K562 (cell line): ENCODE results near the gene CCNB1IP1. TPM values are rescaled to one million over a fixed set of nuclear protein-coding genes. Genes with fewer than 3 reads are reported as not detected.

Experiments used
- ADNP ChIP-seq: fragments of 200-800 bp; sonication (Bioruptor generic); IDR thresholded peaks from 2 replicates; pipeline ENCODE4 v1.6.1; 2016; ENCODE audit warnings: missing genetic modification characterization, missing compliant biosample characterization
- CHAMP1 ChIP-seq: fragments of 450-650 bp; IDR thresholded peaks from 2 replicates; pipeline ENCODE4 v1.6.1; 2016; ENCODE audit warnings: mild to moderate bottlenecking
- DDX20 ChIP-seq: fragments of 450-650 bp; IDR thresholded peaks from 2 replicates; pipeline ENCODE4 v1.6.1; 2016; ENCODE audit warnings: missing genetic modification characterization, low read depth, mild to moderate bottlenecking, missing compliant biosample characterization, moderate library complexity
- E2F8 ChIP-seq: fragments of 450-650 bp; IDR thresholded peaks from 2 replicates; pipeline ENCODE4 v1.7.1; 2018; ENCODE audit warnings: mild to moderate bottlenecking, low read depth; ENCODE audit not compliant: partially characterized antibody
- HINFP ChIP-seq: fragments of 450-650 bp; conservative IDR thresholded peaks from 2 replicates; pipeline ENCODE4 v1.6.1; 2016; ENCODE audit warnings: missing genetic modification characterization, low read depth, mild to moderate bottlenecking, control low read depth, missing compliant biosample characterization
- HOXB6 ChIP-seq: fragments of 250-450 bp; sonication (Bioruptor Pico); IDR thresholded peaks from 2 replicates; pipeline ENCODE4 v1.5.1; 2022; ENCODE audit warnings: mild to moderate bottlenecking, borderline replicate concordance
- KDM5B ChIP-seq: fragments of 200-600 bp; sonication (generic); IDR thresholded peaks from 2 replicates; pipeline ENCODE4 v1.6.1; 2012; ENCODE audit warnings: low read depth, mild to moderate bottlenecking, moderate library complexity, low read length, control low read depth, inconsistent platforms; ENCODE audit not compliant: insufficient replicate concordance
- KHSRP ChIP-seq: fragments of 450-650 bp; IDR thresholded peaks from 2 replicates; pipeline ENCODE4 v1.6.1; 2017
- KLF1 ChIP-seq: fragments of 450-650 bp; IDR thresholded peaks from 2 replicates; pipeline ENCODE4 v1.6.1; 2016; ENCODE audit warnings: missing genetic modification characterization, missing compliant biosample characterization
- MEF2D ChIP-seq: conservative IDR thresholded peaks from 2 replicates; pipeline ENCODE4 v1.6.1; 2016; ENCODE audit warnings: low read depth, missing genetic modification characterization, missing compliant biosample characterization
- PHB2 ChIP-seq: fragments of 450-650 bp; IDR thresholded peaks from 2 replicates; pipeline ENCODE4 v1.6.1; 2017; ENCODE audit warnings: low read depth
- POLR3A ChIP-seq: IDR thresholded peaks from 2 replicates; pipeline ENCODE4 v1.6.1; 2011; ENCODE audit warnings: borderline replicate concordance, mild to moderate bottlenecking, moderate library complexity; ENCODE audit not compliant: insufficient read length, insufficient read depth; ENCODE audit errors: extremely low read depth
- PTTG1 ChIP-seq: fragments of 450-650 bp; IDR thresholded peaks from 2 replicates; pipeline ENCODE4 v1.6.1; 2016; ENCODE audit warnings: low read depth, mild to moderate bottlenecking, missing genetic modification characterization, missing compliant biosample characterization
- STAT5B ChIP-seq: fragments of 250-450 bp; sonication (Bioruptor Pico); IDR thresholded peaks from 2 replicates; pipeline ENCODE4 v1.8.0; 2021; ENCODE audit warnings: mild to moderate bottlenecking, inconsistent platforms
- TAF9B ChIP-seq: fragments of 450-650 bp; IDR thresholded peaks from 2 replicates; pipeline ENCODE4 v1.6.1; 2018; ENCODE audit warnings: mild to moderate bottlenecking; ENCODE audit not compliant: partially characterized antibody
- TEAD1 ChIP-seq, 2 experiments: fragments of 450-650 bp in 1 of 2; sonication (generic) in 1 of 2; formaldehyde crosslinking; IDR thresholded peaks; 2 replicates each; pipeline versions ENCODE4 v1.4.0 to v1.8.0; 2020 to 2022; ENCODE audit warnings: mild to moderate bottlenecking in 2 of 2, missing genetic modification reagents in 1 of 2
- TEAD4 ChIP-seq, 2 experiments: sonication (generic) in 1 of 2; formaldehyde crosslinking in 1 of 2; IDR thresholded peaks; 2 replicates each; pipeline versions ENCODE4 v1.6.1 to v1.8.0; 2012 to 2022; ENCODE audit warnings: borderline replicate concordance in 1 of 2, inconsistent platforms in 1 of 2, low read length in 1 of 2, mild to moderate bottlenecking in 1 of 2, missing genetic modification reagents in 1 of 2
- THRAP3 ChIP-seq: fragments of 450-650 bp; IDR thresholded peaks from 2 replicates; pipeline ENCODE4 v1.6.1; 2016; ENCODE audit warnings: mild to moderate bottlenecking, inconsistent platforms, borderline replicate concordance
- U2AF2 ChIP-seq: fragments of 200-400 bp; formaldehyde crosslinking; optimal IDR thresholded peaks from 2 replicates; pipeline ENCODE3; 2017; ENCODE audit warnings: low read depth, mild to moderate bottlenecking, low read length
- ZNF347 ChIP-seq: fragments of 450-650 bp; formaldehyde crosslinking; IDR thresholded peaks from 2 replicates; pipeline ENCODE4 v1.4.0; 2020; ENCODE audit warnings: low read depth, mild to moderate bottlenecking, moderate library complexity
- ZNF445 ChIP-seq: fragments of 250-450 bp; sonication (Bioruptor Pico); IDR thresholded peaks from 2 replicates; pipeline ENCODE4 v1.4.0; 2020; ENCODE audit warnings: low read depth, mild to moderate bottlenecking, moderate library complexity
- ZNF780A ChIP-seq: fragments of 250-450 bp; sonication (Bioruptor Pico); IDR thresholded peaks from 2 replicates; pipeline ENCODE4 v1.5.0; 2021; ENCODE audit warnings: mild to moderate bottlenecking
- polyA plus RNA-seq, 8 experiments: library from polyadenylated mRNA; depleted of rRNA in 4 of 8; stranded (reverse) in 5 of 8; unstranded in 3 of 8; fragments of >200 nt; fragmentation: Nextera tagmentation in 2 of 8; fragmentation: Illumina TruSeq in 1 of 8; extraction: Ambion mirVana in 2 of 8; extraction: Trizol in 1 of 8; gene quantifications; 2 replicates each; pipeline versions ENCODE4 v1.2.1 to v1.2.3, GENCODE V29; 2011 to 2014; ENCODE audit warnings: inconsistent platforms in 1 of 8, missing spikeins in 1 of 8
- total RNA-seq, 7 experiments: library from RNA; depleted of rRNA in 6 of 7; stranded (reverse); fragments of >200 nt in 6 of 7; fragmentation: Illumina TruSeq in 2 of 7; extraction: Trizol in 2 of 7; gene quantifications; 2 replicates each; pipeline versions ENCODE4 v1.2.1 to v1.2.3, GENCODE V29; 2011 to 2021; ENCODE audit warnings: low replicate concordance in 1 of 7

CCNB1IP1 gene
- total and polyA plus RNA-seq, 9 of the 15 experiments (the other 6 are each of a cell fraction or from before 2014, with no cell fraction given), result 51.8 to 152 (median 81.0) TPM

GRCh38 chr14:20332788-20333493, at the start of gene CCNB1IP1 (continued):
- TF ChIP-seq ADNP (tag) (no peak), HINFP (no peak), KDM5B (peak; percentile 33), THRAP3 (no peak), STAT5B (CRISPR knock-in tag) (no peak), KHSRP (no peak), PTTG1 (no peak), TEAD1 (CRISPR knock-in tag; IDR thresholded peaks at IDR 0.05) (no peak), KLF1 (tag) (no peak), HOXB6 (CRISPR knock-in tag) (no peak), ZNF780A (no peak), POLR3A (no peak), DDX20 (tag) (no peak), E2F8 (peak; percentile 55), MEF2D (no peak), TEAD4 (IDR thresholded peaks at IDR 0.05; ENCODE audit: low read length) (no peak), TEAD4 (CRISPR knock-in tag; IDR thresholded peaks at IDR 0.05; ENCODE audit: borderline replicate concordance) (no peak), ZNF445 (CRISPR knock-in tag) (no peak), CHAMP1 (no peak), U2AF2 (no peak), ZNF347 (CRISPR knock-in tag) (no peak), PHB2 (no peak), TAF9B (peak; percentile 76)
